RWPE2 (cell line): ENCODE data around the gene PEPD.

Experiments
- ATAC-seq: fragments of 200-7000 bp; cut with Tn5 transposase; 3 replicates; pipeline ENCODE4 v1.9.1; 2021; ENCODE audit warnings: low read depth
- DNase-seq: peaks from one replicate; pipeline ENCODE4 v3.0.0-alpha.2; 2020; ENCODE audit warnings: low spot score
- H3K27ac ChIP-seq: fragments of 450-650 bp; 2 replicates; pipeline ENCODE4 v1.5.1; 2017; ENCODE audit warnings: mild to moderate bottlenecking; ENCODE audit not compliant: poor library complexity, severe bottlenecking
- H3K27me3 ChIP-seq: fragments of 250-450 bp; sonication (Bioruptor Pico); 2 replicates; pipeline ENCODE4 v1.5.1; 2021; ENCODE audit warnings: mild to moderate bottlenecking, moderate library complexity; ENCODE audit not compliant: insufficient read depth, poor library complexity, severe bottlenecking
- H3K36me3 ChIP-seq: fragments of 250-450 bp; sonication (Bioruptor Pico); 2 replicates; pipeline ENCODE4 v1.5.1; 2020; ENCODE audit warnings: low read depth, mild to moderate bottlenecking, moderate library complexity
- H3K4me1 ChIP-seq: fragments of 250-450 bp; sonication (Bioruptor Pico); 2 replicates; pipeline ENCODE4 v1.5.1; 2021; ENCODE audit warnings: mild to moderate bottlenecking, moderate library complexity; ENCODE audit not compliant: insufficient read depth, poor library complexity, severe bottlenecking
- H3K4me3 ChIP-seq: fragments of 250-450 bp; sonication (Bioruptor Pico); 2 replicates; pipeline ENCODE4 v1.5.1; 2021; ENCODE audit warnings: mild to moderate bottlenecking, moderate library complexity; ENCODE audit not compliant: severe bottlenecking
- H3K9me3 ChIP-seq: fragments of 250-450 bp; sonication (Bioruptor Pico); 2 replicates; pipeline ENCODE4 v1.5.1; 2021; ENCODE audit warnings: mild to moderate bottlenecking, moderate library complexity; ENCODE audit not compliant: severe bottlenecking
- CTCF ChIP-seq: fragments of 450-650 bp; IDR thresholded peaks from one replicate; pipeline ENCODE4 v1.5.1; 2017; ENCODE audit warnings: mild to moderate bottlenecking, moderate library complexity; ENCODE audit not compliant: poor library complexity, severe bottlenecking

The PEPD gene

GRCh38 chr19:33473653-33474305 lies 47.8 kb downstream of the PEPD start:
- DNase-seq = no peak

GRCh38 chr19:33472691-33473652 lies 48.6 kb downstream of the PEPD start:
- Histone ChIP-seq H3K9me3 (no peaks in the 10 kb centered on the region), H3K4me1 (peaks cover 9% of the 10 kb centered on the region), H3K27ac (peak overlapping the region; percentile 66), H3K4me3 (no peak overlapping the region), H3K36me3 (no peaks in the 10 kb centered on the region), H3K27me3 (no peaks in the 10 kb centered on the region)
- no peak for DNase-seq
- peak; percentile 91 for ATAC-seq
- TF ChIP-seq CTCF = peak; percentile 10

More at GRCh38 chr19:33473653-33474305, 47.8 kb downstream of the PEPD start:
- no peak for TF ChIP-seq CTCF
- peak overlapping the region; percentile 66 for H3K27ac ChIP-seq
- no peaks in the 10 kb centered on the region for H3K36me3 ChIP-seq
- H3K27me3 ChIP-seq = no peaks in the 10 kb centered on the region
- peak; percentile 17; the same call in 2 of the 3 replicates for ATAC-seq
- H3K9me3 ChIP-seq = no peaks in the 10 kb centered on the region
- H3K4me3 ChIP-seq = no peak overlapping the region
- H3K4me1 ChIP-seq = peaks cover 9% of the 10 kb centered on the region

GRCh38 chr19:33472226-33472625 lies 49.4 kb downstream of the PEPD start:
- Histone ChIP-seq H3K27ac (no peak overlapping the region), H3K27me3 (no peaks in the 10 kb centered on the region), H3K36me3 (no peaks in the 10 kb centered on the region), H3K9me3 (no peaks in the 10 kb centered on the region), H3K4me3 (no peak overlapping the region), H3K4me1 (peaks cover 9% of the 10 kb centered on the region)
- no peak for TF ChIP-seq CTCF
- no peak for DNase-seq
- ATAC-seq = no peak

GRCh38 chr19:33471111-33471996 lies 50.2 kb downstream of the PEPD start:
- H3K9me3 ChIP-seq = no peaks in the 10 kb centered on the region
- H3K27me3 ChIP-seq = no peaks in the 10 kb centered on the region
- H3K27ac ChIP-seq = no peak overlapping the region
- no peak for ATAC-seq
- DNase-seq = no peak
- peaks cover 9% of the 10 kb centered on the region for H3K4me1 ChIP-seq
- no peaks in the 10 kb centered on the region for H3K36me3 ChIP-seq
- TF ChIP-seq CTCF = no peak
- H3K4me3 ChIP-seq = no peak overlapping the region
